Amniotic epithelial cell (primary cell): Measurements from ENCODE around the gene SMYD1.

Source experiments
- DNase-seq: peaks from one replicate; pipeline ENCODE4 v3.0.0-alpha.2; 2010; ENCODE audit warnings: low read depth

Gene SMYD1

DNA sequence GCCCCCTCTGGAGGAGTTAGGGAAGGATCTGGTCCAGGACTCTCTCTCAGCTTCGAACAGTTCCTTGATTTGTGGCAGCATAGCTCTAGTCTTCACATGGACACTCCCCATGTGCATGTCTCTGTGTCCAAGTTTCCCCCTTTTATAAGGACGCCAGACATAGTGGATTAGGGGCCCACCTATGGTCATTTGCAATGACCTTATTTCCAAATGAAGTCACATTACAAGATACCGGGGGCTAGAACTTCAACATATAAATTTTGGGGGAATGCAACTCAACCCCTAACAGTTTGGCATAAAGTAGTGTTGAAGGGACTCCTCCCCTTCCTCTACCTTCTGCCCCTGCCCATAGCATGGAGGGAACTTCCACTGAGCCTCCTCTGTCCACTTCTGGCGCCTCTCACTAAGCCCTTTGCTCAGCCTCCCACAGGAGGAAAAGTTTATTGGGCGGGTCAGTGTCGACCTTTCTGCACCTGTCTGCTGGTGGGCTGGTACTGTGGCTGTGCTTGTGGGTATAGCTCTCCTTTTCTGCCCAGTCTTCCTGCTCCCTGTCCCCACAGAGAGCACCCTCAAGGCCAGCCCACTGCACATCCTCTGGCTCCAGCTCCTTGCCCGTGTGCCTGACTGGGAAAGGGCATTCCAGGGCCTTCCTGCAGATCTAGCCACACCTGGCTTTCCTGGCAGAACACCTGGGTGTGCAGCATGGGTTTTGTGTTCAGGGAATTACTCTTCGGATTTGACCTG, 54.7 kb downstream of the SMYD1 start:
- no peak for DNase-seq

DNA sequence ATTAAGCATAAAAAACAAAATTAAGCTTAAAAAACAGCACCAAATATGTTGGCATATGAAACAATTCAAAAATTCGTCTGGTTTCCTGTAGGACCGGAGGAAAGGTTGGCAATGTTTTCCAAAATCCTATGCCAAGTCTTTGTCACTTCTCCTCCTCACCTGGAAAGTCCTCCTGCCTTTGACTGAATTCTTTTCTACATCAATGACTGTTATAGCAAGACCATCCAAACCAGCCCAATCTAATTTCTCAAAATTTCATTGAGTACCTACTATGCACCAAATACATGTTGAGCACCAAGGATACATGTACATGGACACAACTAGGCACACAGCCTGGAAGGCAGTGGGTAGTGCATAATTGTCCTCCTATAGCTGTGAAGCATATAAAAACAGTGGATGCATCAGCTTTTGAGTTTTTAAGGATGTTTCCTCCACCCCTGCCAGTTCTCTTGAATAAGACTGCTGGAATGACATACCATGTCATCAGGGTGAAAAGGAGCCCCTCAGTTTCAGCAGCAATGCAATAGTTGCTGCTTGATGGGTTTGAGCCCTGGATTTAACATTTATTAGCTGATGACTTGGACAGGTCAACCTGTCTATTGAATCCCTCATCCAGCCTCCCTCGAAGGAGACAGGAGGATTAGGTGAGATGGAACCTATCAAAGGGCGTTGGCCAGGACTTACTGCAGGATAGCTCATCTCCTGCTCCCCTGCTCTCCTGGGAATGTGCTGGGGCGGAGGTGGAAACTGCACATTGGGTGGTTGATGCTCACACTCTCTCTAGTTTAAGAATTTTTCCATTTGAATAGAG, 55.7 kb downstream of the SMYD1 start:
- no peak for DNase-seq

DNA sequence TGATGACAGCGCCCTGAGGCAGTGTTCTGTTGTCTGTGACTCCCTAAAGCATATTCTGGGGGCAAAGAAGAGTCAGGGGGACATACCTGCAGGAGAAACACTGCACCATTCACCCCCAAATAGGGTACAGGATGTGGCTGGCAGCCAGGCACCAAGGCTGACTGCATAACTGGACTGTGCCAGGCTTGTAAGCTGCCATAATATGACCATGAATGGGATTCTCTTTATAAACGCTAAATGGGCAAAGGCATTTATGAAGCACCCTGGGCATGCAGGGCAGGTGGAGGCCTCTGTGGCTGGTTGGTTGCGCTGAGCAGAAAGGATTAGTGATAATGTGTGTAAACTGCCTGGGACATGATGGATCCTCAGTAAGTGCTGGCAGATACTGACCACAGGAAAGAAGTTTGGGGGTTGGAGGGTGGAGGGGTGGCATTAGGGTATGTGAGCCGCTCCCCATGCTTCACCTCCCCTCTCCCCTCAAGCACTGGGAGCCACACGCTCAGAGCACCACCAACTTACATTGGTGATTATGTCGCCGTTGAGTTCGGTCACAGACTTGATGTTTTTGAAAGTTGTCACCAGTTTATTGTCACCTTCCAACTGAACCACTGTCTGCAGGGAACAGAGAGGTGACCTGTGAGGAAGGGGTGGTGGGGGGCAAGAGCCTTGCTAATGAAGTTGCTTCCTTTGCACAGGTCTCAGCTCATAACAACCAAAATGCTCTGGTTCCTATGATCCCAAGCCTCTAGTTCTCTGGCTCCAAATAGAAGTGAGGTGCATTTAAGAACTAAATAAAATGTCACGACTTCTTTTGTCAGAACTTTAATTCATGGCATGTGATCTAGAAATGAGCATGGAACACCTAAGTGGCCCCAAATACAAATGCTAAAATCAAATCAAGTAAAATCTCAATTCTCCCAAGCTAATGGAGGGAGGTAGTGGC, 56.6 kb downstream of the SMYD1 start:
- no peak for DNase-seq

DNA sequence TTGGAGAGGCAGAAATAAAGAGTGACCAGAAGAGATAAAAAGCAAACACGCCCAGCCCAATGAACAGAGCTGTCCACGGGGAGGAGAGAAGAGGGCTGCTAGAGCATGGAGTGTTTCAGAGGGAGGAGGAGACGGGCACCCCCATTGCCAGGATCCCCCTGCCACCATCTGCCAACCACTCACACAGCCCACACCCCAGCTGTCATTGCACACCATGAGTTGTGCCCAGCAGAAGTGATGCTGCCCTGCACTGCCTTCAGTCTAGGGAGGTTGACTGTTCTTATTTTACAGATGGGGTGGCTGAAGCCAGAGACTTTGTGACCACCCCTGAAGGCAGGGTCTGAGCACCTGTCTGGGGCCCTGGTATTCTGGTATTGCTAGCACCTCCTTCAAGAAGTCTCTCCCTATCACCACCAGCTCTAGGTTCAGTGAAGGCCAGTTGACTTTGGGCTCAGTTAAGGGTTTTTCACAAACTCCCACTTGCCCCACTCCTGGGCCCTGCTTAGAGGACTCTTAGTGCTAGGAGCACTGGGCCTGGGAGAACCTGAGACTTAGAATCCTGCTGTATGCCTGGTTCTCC, 57.8 kb downstream of the SMYD1 start:
- no peak for DNase-seq

DNA sequence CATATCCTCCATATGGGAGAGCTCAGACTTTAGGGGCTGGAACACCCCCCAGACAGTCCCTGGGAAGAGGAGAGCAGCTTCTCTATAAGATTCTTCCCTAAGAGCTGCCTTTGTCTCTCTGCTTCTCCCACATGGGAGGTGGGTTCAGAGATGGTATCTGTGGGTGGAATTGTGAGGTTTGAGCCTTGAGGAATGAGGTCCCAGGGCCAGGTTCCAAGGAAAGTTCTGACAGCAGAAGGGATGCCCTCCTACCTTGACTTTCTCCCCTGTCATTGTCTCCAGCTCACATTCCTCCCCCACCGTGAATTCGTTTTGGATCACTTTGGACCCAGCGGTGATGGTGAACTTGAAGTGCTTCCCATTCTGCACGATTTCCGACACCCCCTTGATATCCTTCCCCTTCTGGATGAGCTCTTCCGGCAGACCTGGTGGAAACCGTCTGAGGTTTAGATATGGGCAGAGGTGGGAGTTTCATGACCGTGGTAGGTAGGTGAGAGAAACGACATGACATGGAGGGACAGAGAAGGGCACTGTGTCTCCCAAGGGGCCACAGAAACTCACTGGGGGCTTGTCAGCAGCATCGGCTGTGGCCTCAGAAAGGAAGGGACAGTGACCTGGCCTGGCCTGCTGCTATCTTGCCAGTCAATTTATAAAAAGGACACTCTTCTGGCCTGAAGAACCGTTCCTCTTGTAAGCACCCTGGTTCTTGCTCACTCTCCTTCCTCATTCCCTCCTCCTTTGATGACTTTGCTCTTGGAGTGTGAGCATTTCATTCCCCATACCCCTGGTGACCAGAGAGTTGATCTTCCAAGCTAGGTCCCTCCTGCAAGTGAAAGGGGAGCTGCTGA, 58.5 kb downstream of the SMYD1 start:
- no peak for DNase-seq

DNA sequence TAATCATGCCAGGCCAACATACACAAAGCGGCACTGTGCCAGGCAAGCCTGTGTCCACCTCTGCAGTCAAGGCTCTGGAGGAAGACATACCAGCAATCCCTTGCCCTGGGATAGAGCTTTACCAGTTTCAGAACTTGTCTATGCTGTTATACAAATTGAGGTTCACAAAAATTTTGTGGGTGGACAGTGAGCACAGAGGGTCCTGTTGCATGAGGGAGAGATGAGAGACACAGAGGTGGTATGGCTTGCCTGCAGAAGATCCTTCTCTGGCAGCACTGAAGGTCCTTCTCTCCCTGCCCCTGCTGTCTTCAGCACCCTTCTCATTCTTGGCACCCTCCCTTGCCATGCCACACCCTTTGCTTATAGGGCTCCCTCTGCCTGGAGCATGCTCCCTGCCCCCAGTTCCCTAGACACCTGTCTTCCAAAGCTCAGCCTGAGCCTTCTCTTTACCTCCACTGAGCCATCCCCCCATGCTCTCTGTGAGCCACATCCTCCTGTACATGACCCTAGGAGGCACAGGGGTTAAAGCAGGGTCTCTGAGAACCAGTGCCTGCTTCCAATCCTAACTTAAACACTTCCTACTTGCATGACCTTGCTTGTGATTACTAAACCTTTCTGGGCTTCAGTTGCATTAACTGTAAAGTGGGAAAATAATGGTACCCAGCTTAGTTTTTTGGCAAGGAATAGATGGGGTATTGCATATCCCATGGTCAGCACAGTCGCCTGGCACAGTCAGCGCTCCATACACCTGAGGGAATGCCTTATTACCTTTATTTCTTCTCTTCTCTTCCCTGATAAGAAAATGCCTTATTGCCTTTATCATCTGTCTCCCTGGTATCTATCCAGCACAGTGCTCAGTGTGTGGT, 59.4 kb downstream of the SMYD1 start:
- no peak for DNase-seq

DNA sequence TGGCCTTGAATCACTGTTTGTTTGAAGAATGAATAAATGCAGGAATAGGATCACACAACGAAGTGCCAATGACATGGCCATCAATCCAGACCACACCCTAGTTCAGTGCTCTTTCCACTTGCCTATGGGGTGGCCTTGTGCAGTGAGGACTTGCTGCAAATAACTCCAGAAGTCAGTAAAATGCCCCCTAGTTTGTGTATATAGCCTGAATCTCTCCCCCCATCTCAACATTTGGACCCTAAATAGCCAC, 59.9 kb downstream of the SMYD1 start:
- no peak for DNase-seq

DNA sequence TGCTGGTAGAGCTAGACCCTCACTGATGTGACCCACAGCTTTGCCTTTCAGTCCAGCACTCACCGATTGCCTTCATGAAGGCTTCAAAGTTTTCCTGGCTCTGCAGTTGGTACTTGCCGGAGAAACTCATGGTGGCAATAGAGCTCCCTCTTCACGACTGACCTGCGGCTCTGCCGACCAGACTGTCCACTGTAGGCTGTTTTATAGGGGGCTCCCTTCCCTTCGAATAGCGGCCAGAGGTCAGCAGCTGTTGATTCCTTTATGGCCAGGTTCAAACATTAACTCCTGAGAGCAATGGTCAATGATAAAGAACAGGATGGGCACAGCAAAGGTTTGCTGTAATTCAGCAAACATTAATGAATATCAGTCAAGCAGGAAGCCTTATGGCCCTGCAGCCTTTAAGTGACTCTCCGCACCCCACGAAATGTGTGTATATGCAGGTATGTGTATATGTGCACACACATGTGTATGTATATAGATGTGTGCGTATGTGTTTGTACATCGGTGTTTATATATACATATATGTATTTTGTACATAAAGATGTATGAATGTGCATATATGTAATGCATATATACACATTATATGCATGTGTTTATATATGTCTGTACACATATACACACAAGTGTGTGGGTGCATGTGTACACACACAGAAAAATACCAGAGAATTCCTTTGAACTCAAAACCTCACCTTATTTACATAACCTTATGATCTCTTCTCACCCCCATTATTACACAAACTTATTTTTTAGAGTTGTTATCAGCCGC, 60.4 kb downstream of the SMYD1 start, which contains the start of gene FABP1:
FABP1 (minus strand) TSS at position 175 of the 766 bp plus-strand sequence; CDS start at position 130, 45 bp downstream.
- DNase-seq, result no peak

DNA sequence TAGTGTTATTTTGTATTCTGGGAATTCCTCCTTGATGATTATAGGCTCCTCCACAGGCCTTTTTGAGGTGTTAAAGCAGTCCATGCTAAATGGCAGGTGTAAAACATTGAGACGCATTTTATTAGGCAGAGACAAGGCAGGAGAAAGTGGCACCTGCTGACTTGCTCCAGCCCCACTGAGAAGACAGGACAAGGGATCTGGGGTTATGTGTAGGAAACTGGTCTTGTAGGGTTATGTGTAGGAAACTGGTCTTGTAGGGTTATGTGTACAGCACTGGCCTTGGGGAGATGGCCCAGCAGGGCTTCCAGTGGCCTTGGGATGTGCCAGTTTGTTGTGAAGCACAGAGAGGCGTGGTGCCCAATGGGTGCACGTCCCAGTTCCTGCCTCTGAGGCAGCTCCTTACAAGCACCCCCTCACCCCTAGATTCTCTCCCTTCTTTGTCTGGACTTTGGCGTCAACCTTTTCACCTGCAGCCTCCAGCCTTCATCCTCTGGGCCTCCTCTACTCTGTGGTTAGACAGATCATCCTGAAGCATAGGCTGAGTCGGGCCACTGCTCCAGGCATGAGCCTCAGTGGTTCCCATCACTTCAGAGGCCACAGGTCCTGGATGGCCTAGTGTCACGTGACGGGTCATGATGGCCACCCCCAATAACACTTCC, 61.2 kb downstream of the SMYD1 start:
- no peak for DNase-seq

DNA sequence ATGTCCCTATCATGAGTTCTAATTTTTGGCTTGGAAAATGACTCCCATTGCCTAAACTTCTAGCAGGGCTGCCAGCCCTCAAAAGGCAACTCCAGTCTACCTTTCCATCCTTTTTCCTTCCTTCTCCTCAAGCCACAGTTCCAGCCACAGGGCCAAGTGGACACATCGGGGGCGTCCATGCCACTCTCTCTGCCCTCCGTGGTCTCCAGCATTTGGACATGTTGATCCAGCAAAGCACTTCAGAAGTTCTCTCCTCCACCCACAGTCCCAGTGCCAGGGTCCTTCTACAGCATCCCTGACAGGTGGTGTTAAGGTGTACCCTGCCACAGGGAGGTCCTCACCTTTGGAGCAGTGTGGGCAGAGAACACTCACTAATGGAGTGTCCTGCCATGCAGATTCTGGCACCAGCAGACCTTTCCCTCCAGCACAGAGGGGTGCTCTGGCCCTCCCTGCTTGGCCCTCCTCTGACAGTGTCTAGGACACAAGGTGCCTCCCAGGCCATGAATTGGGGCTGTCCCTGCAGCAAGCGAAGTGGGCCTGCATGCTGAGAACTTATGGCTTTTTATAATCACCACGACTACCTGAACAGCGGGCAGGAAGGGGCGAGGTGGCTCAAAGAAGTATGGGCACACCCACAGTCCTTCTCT, 61.8 kb downstream of the SMYD1 start:
- no peak for DNase-seq

DNA sequence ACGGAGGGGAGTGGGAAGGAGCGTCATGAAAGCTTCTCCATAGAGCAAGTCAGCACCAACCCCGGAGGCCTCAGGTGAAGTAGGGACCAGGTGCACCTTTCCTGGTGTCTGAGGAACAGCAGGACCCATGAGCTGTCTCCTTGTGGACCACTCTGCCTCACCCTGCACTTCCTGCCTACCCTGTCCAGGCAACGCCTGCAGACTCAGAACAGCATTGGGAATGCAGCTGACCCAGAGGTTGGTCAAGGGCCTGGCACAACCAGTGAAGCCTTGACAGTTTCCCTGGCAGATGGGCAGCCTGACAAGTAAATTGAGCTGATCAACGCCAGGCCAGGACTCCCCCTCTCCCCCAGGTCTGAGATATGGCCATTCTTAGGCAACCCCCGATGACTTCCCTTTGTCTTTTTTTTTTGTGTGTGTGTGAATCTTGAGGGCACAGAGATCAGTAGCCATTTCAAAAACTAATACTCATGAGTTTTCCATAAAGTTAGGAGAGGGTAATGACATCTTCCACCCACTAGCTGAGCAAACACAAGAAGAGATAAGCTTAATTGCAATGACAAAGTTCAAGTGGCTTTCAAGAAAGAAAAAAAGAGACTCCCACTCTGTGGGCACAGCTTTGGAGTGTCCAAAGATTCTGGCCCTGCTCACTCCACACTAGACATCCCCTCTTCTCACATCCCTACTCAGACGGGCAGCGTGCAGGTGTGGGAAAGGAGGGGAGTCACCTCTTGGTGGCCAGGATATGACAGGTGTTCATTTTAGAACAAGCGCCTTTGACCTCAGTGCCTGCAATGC, 63.8 kb downstream of the SMYD1 start:
- DNase-seq, result no peak

DNA sequence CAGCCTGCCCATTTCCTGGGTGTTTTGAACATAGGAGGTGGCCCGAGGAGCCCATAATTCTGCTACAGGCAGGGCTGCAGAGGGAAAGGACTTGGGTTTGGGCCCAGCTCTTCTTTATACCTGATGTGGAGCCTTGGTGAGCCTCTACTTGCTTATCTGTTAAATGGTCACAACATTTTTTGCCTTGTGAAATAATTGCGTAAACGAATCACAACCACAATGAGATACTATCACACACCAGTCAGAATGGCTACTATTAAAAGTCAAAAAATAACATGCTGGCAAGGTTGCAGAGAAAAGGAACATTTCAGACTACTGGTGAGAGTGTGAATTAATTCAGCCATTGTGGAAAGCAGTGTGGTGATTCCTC, 64.4 kb downstream of the SMYD1 start:
- no peak for DNase-seq

DNA sequence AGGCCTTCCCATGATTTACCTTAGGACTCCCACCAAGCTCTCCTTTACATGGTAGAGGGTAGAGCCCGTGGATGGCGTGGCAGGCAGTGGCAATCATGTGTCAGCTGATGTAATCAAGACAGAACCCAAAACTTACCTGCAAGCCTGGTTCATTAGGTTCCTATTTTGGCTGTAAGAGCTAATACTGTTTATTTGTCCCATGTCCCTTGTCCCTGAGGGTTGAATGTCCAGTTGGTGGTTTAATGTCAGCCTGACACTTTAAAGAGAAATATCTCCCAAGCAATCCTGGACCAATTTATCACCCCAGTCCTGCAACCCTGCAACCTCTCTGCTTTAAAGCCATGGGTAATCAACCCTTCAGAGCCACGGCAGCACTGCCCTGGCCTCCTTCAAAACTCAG, 66.2 kb downstream of the SMYD1 start:
- DNase-seq, result no peak

DNA sequence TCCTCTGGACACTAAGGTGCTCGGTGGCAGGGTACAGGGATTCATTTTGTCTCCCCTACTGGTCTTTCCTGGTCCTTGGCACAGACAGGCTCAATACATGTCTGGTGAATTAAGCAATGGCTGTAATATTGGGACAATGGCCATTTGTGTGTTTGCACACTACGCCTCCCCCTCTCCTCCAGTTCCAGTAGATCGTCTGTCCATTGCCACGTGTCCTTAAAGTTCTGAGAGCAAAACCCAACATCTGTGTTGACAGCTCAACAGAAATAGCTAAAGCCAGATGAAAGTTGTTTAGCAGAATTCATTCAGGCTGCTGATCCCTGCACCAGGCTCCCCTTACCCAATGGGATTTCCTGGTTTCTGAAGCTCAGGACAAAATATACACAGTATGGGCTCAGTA, 69.2 kb downstream of the SMYD1 start:
- DNase-seq, result no peak

DNA sequence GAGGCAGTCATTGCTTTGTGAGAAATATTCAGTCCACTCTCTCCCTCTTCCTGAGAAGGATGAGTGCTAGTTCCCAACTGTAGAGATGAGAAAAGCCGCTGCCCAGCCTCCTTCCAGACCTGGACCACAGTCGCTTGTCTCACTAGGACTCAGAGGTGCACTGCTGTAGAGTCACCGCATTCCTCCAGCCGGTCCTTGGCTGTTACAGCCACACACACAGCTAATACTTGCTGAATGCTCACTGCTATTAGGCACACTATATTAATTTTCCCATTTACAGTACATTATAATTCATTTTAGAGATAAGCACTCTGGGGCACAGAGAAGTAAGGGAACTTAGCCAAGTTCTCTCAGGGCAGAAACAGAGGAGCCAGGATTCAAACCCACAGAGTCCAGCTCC, 70.2 kb downstream of the SMYD1 start:
- DNase-seq, result no peak

DNA sequence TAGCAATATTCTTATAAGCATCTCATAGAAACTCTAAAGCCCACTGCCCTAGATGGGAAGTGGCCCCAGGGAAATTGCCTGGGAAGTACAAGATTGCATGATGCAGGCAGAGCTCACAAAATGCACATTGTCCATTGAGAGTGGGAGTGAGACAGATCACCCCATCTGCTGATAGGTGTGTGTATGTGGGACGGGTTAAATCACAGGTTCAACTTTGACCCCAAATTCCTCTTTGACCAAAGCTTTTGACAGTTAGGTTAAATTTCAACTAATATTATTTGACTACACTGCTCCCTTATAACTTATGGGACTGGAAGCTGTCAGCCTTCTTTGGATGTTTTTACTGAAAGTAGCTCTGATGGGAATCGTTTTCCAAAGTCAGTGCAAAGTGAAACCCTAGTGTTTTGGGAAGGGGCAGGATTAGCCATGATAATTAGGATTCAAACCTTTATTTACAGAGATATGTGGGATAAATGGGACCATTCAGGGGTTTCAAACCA, 71.6 kb downstream of the SMYD1 start:
- no peak for DNase-seq

DNA sequence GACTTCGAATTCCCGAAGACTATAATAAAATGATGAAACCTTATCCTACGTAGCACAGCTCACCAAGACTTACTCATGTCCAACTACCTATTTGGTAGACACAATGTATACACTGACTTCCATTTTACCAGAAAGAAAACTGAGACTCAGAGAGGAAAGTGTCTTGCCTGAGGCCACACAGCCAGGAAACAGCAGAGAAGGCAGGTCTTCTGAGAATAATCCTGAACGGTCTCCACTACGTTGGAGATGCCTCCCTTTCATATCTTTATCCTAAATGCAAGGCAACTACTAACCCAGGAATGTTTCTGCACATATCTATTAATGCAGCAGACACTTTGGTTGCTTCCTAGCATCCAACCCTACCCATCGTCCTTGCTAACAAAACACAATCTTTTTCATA, 72.2 kb downstream of the SMYD1 start:
- DNase-seq, result no peak

DNA sequence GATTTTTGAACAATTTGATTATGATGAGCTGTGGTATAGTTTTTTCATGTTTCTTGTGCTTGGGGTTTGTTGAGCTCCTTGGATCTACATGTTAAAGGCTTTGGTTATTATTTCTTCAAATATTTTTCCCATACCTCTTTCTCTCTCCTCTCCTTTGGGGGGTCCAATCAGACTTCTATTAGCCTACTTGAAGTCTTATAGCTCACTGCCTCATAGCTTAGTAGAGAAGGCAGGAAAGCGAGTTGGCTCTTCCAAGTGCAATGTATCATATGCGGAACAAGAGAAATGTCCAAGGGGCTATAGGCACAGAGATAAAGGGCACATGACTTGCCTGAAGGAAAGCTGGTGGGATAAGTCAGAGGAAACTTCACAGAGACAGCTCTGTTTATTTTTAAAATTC, 74.3 kb downstream of the SMYD1 start:
- DNase-seq, result no peak
